ENCODE results near the gene TRIM6. TPM values are rescaled to one million over a fixed set of nuclear protein-coding genes. Genes with fewer than 3 reads are reported as not detected.

The TRIM6 gene
- total and polyA plus RNA-seq, 2 donors (not counting 3 experiments of a cell fraction or from before 2014, with no cell fraction given), result 3.9 to 5.6 TPM

DNA sequence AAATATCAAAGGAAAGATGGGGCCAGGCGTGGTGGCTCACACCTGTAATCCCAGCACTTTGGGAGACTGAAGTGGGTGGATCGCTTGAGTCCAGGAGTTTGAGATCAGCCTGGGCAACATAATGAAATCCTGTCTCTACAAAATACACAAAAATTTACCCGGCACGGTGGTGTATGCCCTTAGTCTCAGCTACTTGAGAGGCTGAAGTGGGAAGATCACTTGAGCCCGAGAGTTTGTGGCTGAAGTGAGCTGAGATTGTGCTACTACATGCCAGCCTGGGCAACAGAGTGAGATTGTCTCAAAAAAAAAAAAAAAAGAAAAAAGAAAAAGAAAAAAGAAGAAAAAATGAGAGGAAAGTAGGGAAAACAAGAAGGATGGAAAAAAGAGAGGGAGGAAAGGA is 3.8 kb upstream of the TRIM6 start:
- Histone ChIP-seq H3K27me3 (ENCODE audit: control insufficient read depth in 2 of 2, insufficient read depth in 2 of 2, low read length in 2 of 2) (no peaks in the 10 kb centered on the region), H3K79me2 (ENCODE audit: control insufficient read depth, insufficient read depth, low read length) (no peaks in the 10 kb centered on the region), H3K9me1 (replicated peaks; ENCODE audit: control insufficient read depth, extremely low read depth, insufficient read depth, low read length) (no peaks in the 10 kb centered on the region), H3K27ac (ENCODE audit: insufficient read depth, low read depth, low read length) (no peak overlapping the region), H2AFZ (ENCODE audit: low read depth, low read length) (no peak overlapping the region), H3K9ac (replicated peaks; ENCODE audit: extremely low read depth, insufficient read depth, low read length) (no peak overlapping the region), H3K9me3 (replicated peaks; ENCODE audit: control insufficient read depth, insufficient read depth, low read length) (no peaks in the 10 kb centered on the region), H3K4me3 (replicated peaks in 1 of 3; ENCODE audit: insufficient read depth in 1 of 3, low read depth in 1 of 3, low read length in 3 of 3) (no peak overlapping the region), H4K20me1 (replicated peaks; ENCODE audit: control insufficient read depth, extremely low read depth, insufficient read depth, low read length) (no peaks in the 10 kb centered on the region), H3K4me2 (ENCODE audit: insufficient read depth, low read length) (no peak overlapping the region), H3K36me3 (ENCODE audit: control insufficient read depth in 2 of 2, extremely low read depth in 1 of 2, insufficient read depth in 2 of 2, low read length in 2 of 2) (no peaks in the 10 kb centered on the region), H3K4me1 (ENCODE audit: control insufficient read depth, extremely low read depth, insufficient read depth, low read length) (peaks cover 7% of the 10 kb centered on the region)
- POLR2A ChIA-PET, result no interaction called here
- DNase-seq (ENCODE audit: low read depth, low spot score) (no peak), FAIRE-seq (no peak)
- TF ChIP-seq POLR2AphosphoS5 (IDR thresholded peaks at IDR 0.05; ENCODE audit: insufficient read depth, low read depth, low read length) (no peak), GATA2 (IDR thresholded peaks at IDR 0.05; ENCODE audit: insufficient read depth, insufficient read length, low read depth, low read length) (no peak), MAX (IDR thresholded peaks at IDR 0.05; ENCODE audit: insufficient read depth, insufficient read length) (no peak), JUN (IDR thresholded peaks at IDR 0.05; ENCODE audit: borderline replicate concordance, insufficient read depth, insufficient read length, low read depth) (no peak), EZH2 (IDR thresholded peaks at IDR 0.05; ENCODE audit: borderline replicate concordance, low read depth, low read length, severe bottlenecking) (no peak), POLR2A (IDR thresholded peaks at IDR 0.05; ENCODE audit: low read depth, low read length) (no peak), FOS (IDR thresholded peaks at IDR 0.05; ENCODE audit: borderline replicate concordance, insufficient read depth, low read length) (no peak), MYC (IDR thresholded peaks at IDR 0.05; ENCODE audit: low read depth, low read length) (no peak)
- TF ChIP-seq, protein P1, sequence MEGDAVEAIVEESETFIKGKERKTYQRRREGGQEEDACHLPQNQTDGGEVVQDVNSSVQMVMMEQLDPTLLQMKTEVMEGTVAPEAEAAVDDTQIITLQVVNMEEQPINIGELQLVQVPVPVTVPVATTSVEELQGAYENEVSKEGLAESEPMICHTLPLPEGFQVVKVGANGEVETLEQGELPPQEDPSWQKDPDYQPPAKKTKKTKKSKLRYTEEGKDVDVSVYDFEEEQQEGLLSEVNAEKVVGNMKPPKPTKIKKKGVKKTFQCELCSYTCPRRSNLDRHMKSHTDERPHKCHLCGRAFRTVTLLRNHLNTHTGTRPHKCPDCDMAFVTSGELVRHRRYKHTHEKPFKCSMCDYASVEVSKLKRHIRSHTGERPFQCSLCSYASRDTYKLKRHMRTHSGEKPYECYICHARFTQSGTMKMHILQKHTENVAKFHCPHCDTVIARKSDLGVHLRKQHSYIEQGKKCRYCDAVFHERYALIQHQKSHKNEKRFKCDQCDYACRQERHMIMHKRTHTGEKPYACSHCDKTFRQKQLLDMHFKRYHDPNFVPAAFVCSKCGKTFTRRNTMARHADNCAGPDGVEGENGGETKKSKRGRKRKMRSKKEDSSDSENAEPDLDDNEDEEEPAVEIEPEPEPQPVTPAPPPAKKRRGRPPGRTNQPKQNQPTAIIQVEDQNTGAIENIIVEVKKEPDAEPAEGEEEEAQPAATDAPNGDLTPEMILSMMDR (IDR thresholded peaks at IDR 0.05; ENCODE audit: extremely low read depth in 1 of 2, insufficient read depth in 1 of 2, low read depth in 1 of 2, low read length in 2 of 2), result no peak
- intact Hi-C loops (cut with micrococcal nuclease) (loop anchor here (10.0 kb wide), 1 partner anchor 642 kb away; the partner anchor contains the start of genes CNGA4 and FHIP1B), dilution Hi-C loops (cut with MboI; ENCODE audit: extremely low pct_ligation_motif_present, low sequenced_read_pairs) (no loop called here)
- BruUV-seq (replicated peaks), result no TSS peak
- CTCF ChIA-PET, result interaction anchor here (0.6 kb wide), 1 partner anchor 34 kb away, joined by 3 read pairs; no protein-coding TSS in a partner anchor

Measured in endothelial cell of umbilical vein (primary cell).